Stimulated activated effector memory CD8-positive, alpha-beta T cell treated with anti-CD3 and anti-CD28 coated beads, Interleukin-12 subunit alpha, Interleukin-12 subunit beta, amount 100 ng/mL, for 72 hours (primary cell): ENCODE data around the gene MAT2B.

Experiments used
- ATAC-seq: fragments of 150-1000 bp; cut with Tn5 transposase; 2 replicates; pipeline ENCODE4 v1.10.0; 2021
- DNase-seq, 2 donors: peaks; one replicate each; pipeline ENCODE4 v3.0.0; 2021 to 2022; ENCODE audit warnings: low spot score in 2 of 2
- H3K27ac Mint-ChIP-seq: one replicate; pipeline ENCODE4 v1.8.0; 2022; ENCODE audit warnings: mild to moderate bottlenecking, mixed read lengths
- H3K36me3 Mint-ChIP-seq: one replicate; pipeline ENCODE4 v1.8.0; 2022; ENCODE audit warnings: mild to moderate bottlenecking, mixed read lengths
- H3K4me1 Mint-ChIP-seq: one replicate; pipeline ENCODE4 v1.8.0; 2022; ENCODE audit warnings: mixed read lengths
- H3K4me3 Mint-ChIP-seq: one replicate; pipeline ENCODE4 v1.8.0; 2022; ENCODE audit warnings: mild to moderate bottlenecking, mixed read lengths
- H3K9me3 Mint-ChIP-seq: one replicate; pipeline ENCODE4 v1.8.0; 2022; ENCODE audit warnings: mixed read lengths

Gene MAT2B

GRCh38 chr5:163489055-163489744 is 16.2 kb upstream of the MAT2B start:
- no peaks in the 10 kb centered on the region for H3K4me1 Mint-ChIP-seq
- ATAC-seq (no peak), DNase-seq (no peak)
- H3K9me3 Mint-ChIP-seq = no peaks in the 10 kb centered on the region
- no peak overlapping the region for H3K27ac Mint-ChIP-seq
- H3K36me3 Mint-ChIP-seq = peaks cover 16% of the 10 kb centered on the region
- no peak overlapping the region for H3K4me3 Mint-ChIP-seq

- Mint-ChIP-seq H3K4me3 (no peak overlapping the region), H3K4me1 (no peaks in the 10 kb centered on the region), H3K9me3 (no peaks in the 10 kb centered on the region), H3K36me3 (peaks cover 16% of the 10 kb centered on the region), H3K27ac (no peak overlapping the region)
- no peak for ATAC-seq
- no peak for DNase-seq
Observed at GRCh38 chr5:163489745-163490075, 15.7 kb upstream of the MAT2B start.

GRCh38 chr5:163496286-163496685 is 9.1 kb upstream of the MAT2B start:
- DNase-seq (no peak), ATAC-seq (no peak)
- Mint-ChIP-seq H3K27ac (no peak overlapping the region), H3K9me3 (no peaks in the 10 kb centered on the region), H3K4me1 (no peaks in the 10 kb centered on the region), H3K4me3 (no peak overlapping the region), H3K36me3 (peaks cover 2% of the 10 kb centered on the region)

- ATAC-seq (no peak), DNase-seq (no peak)
- no peak overlapping the region for H3K27ac Mint-ChIP-seq
- no peak overlapping the region for H3K4me3 Mint-ChIP-seq
- no peaks in the 10 kb centered on the region for H3K9me3 Mint-ChIP-seq
- no peaks in the 10 kb centered on the region for H3K36me3 Mint-ChIP-seq
- H3K4me1 Mint-ChIP-seq = no peaks in the 10 kb centered on the region
Observed at GRCh38 chr5:163497315-163497714, 8.1 kb upstream of the MAT2B start.

- no peak for ATAC-seq
- no peaks in the 10 kb centered on the region for H3K36me3 Mint-ChIP-seq
- no peak overlapping the region for H3K4me3 Mint-ChIP-seq
- H3K27ac Mint-ChIP-seq = no peak overlapping the region
- peaks cover 6% of the 10 kb centered on the region for H3K4me1 Mint-ChIP-seq
- H3K9me3 Mint-ChIP-seq = no peaks in the 10 kb centered on the region
- DNase-seq = no peak
Observed at GRCh38 chr5:163498886-163499285, 6.5 kb upstream of the MAT2B start.

- H3K4me3 Mint-ChIP-seq = peak overlapping the region; percentile 91
- ATAC-seq (no peak), DNase-seq (no peak)
- H3K36me3 Mint-ChIP-seq = peaks cover 24% of the 10 kb centered on the region
- no peaks in the 10 kb centered on the region for H3K9me3 Mint-ChIP-seq
- H3K4me1 Mint-ChIP-seq = peaks cover 8% of the 10 kb centered on the region
- peak overlapping the region; percentile 99 for H3K27ac Mint-ChIP-seq
Observed at GRCh38 chr5:163502521-163502920, 2.9 kb upstream of the MAT2B start.

GRCh38 chr5:163503106-163504078 is 2.0 kb upstream of the MAT2B start:
- Mint-ChIP-seq H3K4me3 (peak overlapping the region; percentile 91), H3K4me1 (peaks cover 17% of the 10 kb centered on the region), H3K27ac (peak overlapping the region; percentile 99), H3K9me3 (no peaks in the 10 kb centered on the region), H3K36me3 (peaks cover 29% of the 10 kb centered on the region)
- ATAC-seq (no peak), DNase-seq (no peak)

GRCh38 chr5:163504079-163504931 is 1.1 kb upstream of the MAT2B start:
- Mint-ChIP-seq H3K9me3 (no peaks in the 10 kb centered on the region), H3K4me3 (peak overlapping the region; percentile 91), H3K36me3 (peaks cover 34% of the 10 kb centered on the region), H3K27ac (peak overlapping the region; percentile 99), H3K4me1 (peaks cover 26% of the 10 kb centered on the region)
- DNase-seq (peak in 1 of 2 donors; percentile 73), ATAC-seq (peak; percentile 2)

- peak overlapping the region; percentile 99 for H3K27ac Mint-ChIP-seq
Observed at GRCh38 chr5:163505049-163505367, 411 bp upstream of the MAT2B start.

GRCh38 chr5:163506095-163506457 is 657 bp downstream of the MAT2B start:
- peak in 1 of 2 donors; percentile 71 for DNase-seq

More at GRCh38 chr5:163505049-163505367, 411 bp upstream of the MAT2B start:
- no peaks in the 10 kb centered on the region for H3K9me3 Mint-ChIP-seq
- ATAC-seq (no peak), DNase-seq (no peak)
- peaks cover 34% of the 10 kb centered on the region for H3K36me3 Mint-ChIP-seq
- H3K4me3 Mint-ChIP-seq = peak overlapping the region; percentile 91
- peaks cover 27% of the 10 kb centered on the region for H3K4me1 Mint-ChIP-seq

GRCh38 chr5:163506726-163507125 is 1.3 kb downstream of the MAT2B start:
- Mint-ChIP-seq H3K4me1 (peaks cover 28% of the 10 kb centered on the region), H3K9me3 (no peaks in the 10 kb centered on the region), H3K36me3 (peaks cover 46% of the 10 kb centered on the region), H3K4me3 (peak overlapping the region; percentile 91), H3K27ac (peak overlapping the region; percentile 99)
- ATAC-seq (peak; percentile 62), DNase-seq (no peak)

More at GRCh38 chr5:163506095-163506457, 657 bp downstream of the MAT2B start:
- Mint-ChIP-seq H3K27ac (peak overlapping the region; percentile 99), H3K4me3 (peak overlapping the region; percentile 91), H3K9me3 (no peaks in the 10 kb centered on the region), H3K36me3 (peaks cover 44% of the 10 kb centered on the region), H3K4me1 (peaks cover 27% of the 10 kb centered on the region)
- ATAC-seq = peak; percentile 67

GRCh38 chr5:163508753-163509152 is 3.3 kb downstream of the MAT2B start:
- H3K27ac Mint-ChIP-seq = peak overlapping the region; percentile 99
- ATAC-seq (no peak), DNase-seq (no peak)
- H3K4me3 Mint-ChIP-seq = peak overlapping the region; percentile 91
- H3K9me3 Mint-ChIP-seq = no peaks in the 10 kb centered on the region
- peaks cover 35% of the 10 kb centered on the region for H3K4me1 Mint-ChIP-seq
- peaks cover 66% of the 10 kb centered on the region for H3K36me3 Mint-ChIP-seq

GRCh38 chr5:163509291-163509951 is 4.0 kb downstream of the MAT2B start:
- Mint-ChIP-seq H3K4me1 (peaks cover 35% of the 10 kb centered on the region), H3K36me3 (peaks cover 72% of the 10 kb centered on the region), H3K27ac (peak overlapping the region; percentile 99), H3K9me3 (no peaks in the 10 kb centered on the region), H3K4me3 (peak overlapping the region; percentile 91)
- ATAC-seq (no peak), DNase-seq (no peak)

GRCh38 chr5:163512526-163512925 is 7.1 kb downstream of the MAT2B start:
- peaks cover 80% of the 10 kb centered on the region for H3K36me3 Mint-ChIP-seq

GRCh38 chr5:163525096-163525495 is 19.7 kb downstream of the MAT2B start:
- H3K27ac Mint-ChIP-seq = peak overlapping the region; percentile 14
- H3K9me3 Mint-ChIP-seq = no peaks in the 10 kb centered on the region
- H3K36me3 Mint-ChIP-seq = peaks cover 21% of the 10 kb centered on the region
- no peak for DNase-seq
- ATAC-seq = no peak
- H3K4me3 Mint-ChIP-seq = no peak overlapping the region
- peaks cover 13% of the 10 kb centered on the region for H3K4me1 Mint-ChIP-seq

More at GRCh38 chr5:163512526-163512925, 7.1 kb downstream of the MAT2B start:
- Mint-ChIP-seq H3K4me3 (no peak overlapping the region), H3K27ac (peak overlapping the region; percentile 37), H3K4me1 (peaks cover 33% of the 10 kb centered on the region), H3K9me3 (no peaks in the 10 kb centered on the region)
- no peak for DNase-seq
- no peak for ATAC-seq
